Smooth muscle cell (in vitro differentiated cells): ENCODE results near the gene ATG2B. TPM values are rescaled to one million over a fixed set of nuclear protein-coding genes. Genes with fewer than 3 reads are reported as not detected.

ENCODE experiments used
- DNase-seq: peaks from one replicate; lab custom pipeline; 2025; ENCODE audit not compliant: unreplicated experiment; lab: John Stamatoyannopoulos, UW
- H2AFZ ChIP-seq: fragments of 200-600 bp; sonication (generic); 2 replicates; pipeline ENCODE4 v1.6.0; 2016; ENCODE audit warnings: antibody characterized with exemption, low read depth, mild to moderate bottlenecking
- H3F3A ChIP-seq: fragments of 200-600 bp; sonication (generic); 2 replicates; pipeline ENCODE4 v1.6.0; 2017; ENCODE audit warnings: antibody characterized with exemption, low read depth
- H3K27ac ChIP-seq: fragments of 200-600 bp; sonication (generic); 2 replicates; pipeline ENCODE4 v1.5.1; 2016; ENCODE audit warnings: low read depth, mild to moderate bottlenecking
- H3K27me3 ChIP-seq: fragments of 200-600 bp; sonication (generic); 2 replicates; pipeline ENCODE4 v1.6.1; 2016; ENCODE audit warnings: low read depth, mild to moderate bottlenecking
- H3K36me3 ChIP-seq: fragments of 200-600 bp; sonication (generic); 2 replicates; pipeline ENCODE4 v1.5.1; 2016; ENCODE audit warnings: low read depth
- H3K4me1 ChIP-seq: fragments of 200-600 bp; sonication (generic); 2 replicates; pipeline ENCODE4 v1.5.1; 2016; ENCODE audit warnings: low read depth
- H3K4me2 ChIP-seq: fragments of 200-600 bp; sonication (generic); 2 replicates; pipeline ENCODE4 v1.6.0; 2016; ENCODE audit warnings: mild to moderate bottlenecking
- H3K4me3 ChIP-seq: fragments of 200-600 bp; sonication (generic); 2 replicates; pipeline ENCODE4 v1.5.1; 2016; ENCODE audit warnings: mild to moderate bottlenecking
- H3K79me2 ChIP-seq: fragments of 200-600 bp; sonication (generic); 2 replicates; pipeline ENCODE4 v1.6.0; 2016; ENCODE audit warnings: low read depth, mild to moderate bottlenecking
- H3K9ac ChIP-seq: fragments of 200-600 bp; sonication (generic); 2 replicates; pipeline ENCODE4 v1.6.0; 2016; ENCODE audit warnings: low read depth
- H3K9me3 ChIP-seq: fragments of 200-600 bp; sonication (generic); replicated peaks from 2 replicates; pipeline ENCODE4 v1.5.1; 2016; ENCODE audit warnings: low read depth
- H4K20me1 ChIP-seq: fragments of 200-600 bp; sonication (generic); 2 replicates; pipeline ENCODE4 v1.6.0; 2016; ENCODE audit warnings: low read depth
- WGBS: methylation state at CpG from one replicate; pipeline ENCODE4 v1.1.7; 2016; ENCODE audit warnings: low lambda C conversion rate; 5-methylcytosine and 5-hydroxymethylcytosine counted together
- polyA plus RNA-seq: library from polyadenylated mRNA; unstranded; fragments of >200 nt; fragmentation: Nextera tagmentation; extraction: Ambion mirVana; gene quantifications from 2 replicates; pipeline ENCODE4 v1.2.1, GENCODE V29; 2016
- total RNA-seq: library from RNA; depleted of rRNA; stranded (reverse); fragments of >200 nt; gene quantifications from 2 replicates; pipeline ENCODE4 v1.2.3, GENCODE V29; 2014
- TF ChIP-seq, protein P1 (sequence below): fragments of 200-600 bp; sonication (generic); IDR thresholded peaks from 2 replicates; pipeline ENCODE4 v1.5.1; 2017; ENCODE audit warnings: borderline replicate concordance, mild to moderate bottlenecking, antibody characterized with exemption; ENCODE audit not compliant: insufficient read depth, poor library complexity, severe bottlenecking

The ATG2B gene
- total and polyA plus RNA-seq, 2 experiments from 2014 or later = 1.9 to 21.5 TPM

DNA sequence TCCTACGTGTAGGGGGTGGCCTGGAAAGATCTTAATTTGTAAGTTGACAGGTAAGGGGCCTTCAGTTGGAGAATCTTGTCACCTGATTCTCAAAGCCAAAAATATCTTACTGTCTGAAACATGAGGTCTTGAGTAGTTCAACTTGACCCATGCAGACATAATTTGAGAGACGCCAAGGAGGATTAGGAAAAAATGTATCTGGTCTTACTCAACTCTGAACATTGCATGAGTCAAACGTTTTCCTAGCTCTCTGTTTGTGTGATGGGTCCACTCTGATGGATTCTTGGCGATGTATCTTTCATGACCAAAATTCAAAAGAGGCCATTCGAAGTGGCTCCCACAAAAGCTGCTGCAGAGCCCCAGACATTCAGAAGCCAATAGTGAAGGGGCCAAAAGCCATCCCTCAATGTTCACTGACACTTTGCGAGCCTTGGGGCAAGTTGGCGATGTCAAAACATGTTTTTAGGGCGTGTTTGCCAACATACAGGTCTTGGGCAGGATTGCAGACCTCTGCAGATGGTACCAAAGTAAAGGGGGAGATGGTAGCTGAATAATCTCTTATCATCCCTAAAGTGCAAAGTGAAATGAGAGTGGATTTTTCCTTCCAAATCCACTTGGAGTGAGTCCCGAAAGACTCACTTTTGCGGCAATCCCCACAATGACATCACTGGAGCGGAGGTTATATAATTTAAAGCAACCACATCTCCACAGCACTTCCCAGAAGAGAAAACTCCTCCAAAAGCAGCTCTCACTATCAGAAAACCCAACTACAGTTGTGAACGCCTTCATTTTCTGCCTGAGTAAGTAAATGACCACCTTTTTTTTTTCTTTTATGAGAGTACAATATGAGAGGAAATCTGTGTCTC is 107.4 kb downstream of the ATG2B start, which contains the start of gene BDKRB1:
Gene BDKRB1, plus strand, starts transcription at position 710 of the 866 bp plus-strand sequence. CDS start 7,473 bp downstream, outside the sequence.
- TF ChIP-seq, protein P1, sequence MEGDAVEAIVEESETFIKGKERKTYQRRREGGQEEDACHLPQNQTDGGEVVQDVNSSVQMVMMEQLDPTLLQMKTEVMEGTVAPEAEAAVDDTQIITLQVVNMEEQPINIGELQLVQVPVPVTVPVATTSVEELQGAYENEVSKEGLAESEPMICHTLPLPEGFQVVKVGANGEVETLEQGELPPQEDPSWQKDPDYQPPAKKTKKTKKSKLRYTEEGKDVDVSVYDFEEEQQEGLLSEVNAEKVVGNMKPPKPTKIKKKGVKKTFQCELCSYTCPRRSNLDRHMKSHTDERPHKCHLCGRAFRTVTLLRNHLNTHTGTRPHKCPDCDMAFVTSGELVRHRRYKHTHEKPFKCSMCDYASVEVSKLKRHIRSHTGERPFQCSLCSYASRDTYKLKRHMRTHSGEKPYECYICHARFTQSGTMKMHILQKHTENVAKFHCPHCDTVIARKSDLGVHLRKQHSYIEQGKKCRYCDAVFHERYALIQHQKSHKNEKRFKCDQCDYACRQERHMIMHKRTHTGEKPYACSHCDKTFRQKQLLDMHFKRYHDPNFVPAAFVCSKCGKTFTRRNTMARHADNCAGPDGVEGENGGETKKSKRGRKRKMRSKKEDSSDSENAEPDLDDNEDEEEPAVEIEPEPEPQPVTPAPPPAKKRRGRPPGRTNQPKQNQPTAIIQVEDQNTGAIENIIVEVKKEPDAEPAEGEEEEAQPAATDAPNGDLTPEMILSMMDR = no peak
- Histone ChIP-seq H3K9me3 (no peaks in the 10 kb centered on the region), H3K4me2 (peak within 1 kb of the TSS; percentile 84), H3K9ac (peak within 1 kb of the TSS; percentile 88), H3K4me1 (peaks cover 23% of the 10 kb centered on the region), H3K27ac (peak within 1 kb of the TSS; percentile 98), H3F3A (peaks cover 31% of the 10 kb centered on the region), H3K27me3 (no peaks in the 10 kb centered on the region), H2AFZ (no peak within 1 kb of the TSS), H3K4me3 (peak within 1 kb of the TSS; percentile 41), H3K79me2 (peaks cover 22% of the 10 kb centered on the region), H3K36me3 (no peaks in the 10 kb centered on the region), H4K20me1 (no peaks in the 10 kb centered on the region)
- no peak for DNase-seq
- WGBS = 26% methylated on average over 12 of the region's 12 CpGs

DNA sequence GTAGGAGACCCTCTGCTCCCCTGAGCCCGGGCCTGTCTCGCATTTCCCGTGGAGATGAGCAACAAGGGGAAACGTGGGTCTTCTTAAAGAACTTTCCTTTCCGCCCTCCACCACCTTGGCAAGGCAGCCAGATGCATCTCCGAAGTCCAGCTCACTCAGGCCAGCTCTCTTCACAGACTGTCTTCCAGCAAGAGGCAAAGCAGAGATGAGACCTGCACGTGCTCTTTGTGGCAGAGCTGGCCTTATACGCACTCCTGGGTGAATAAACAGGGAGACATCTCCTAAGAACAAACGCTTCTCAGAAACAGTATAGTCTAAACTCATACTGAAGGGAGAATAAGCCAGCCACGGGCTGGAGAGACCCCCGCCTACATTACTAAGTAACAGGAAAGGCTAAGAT is 108.5 kb downstream of the ATG2B start:
- peaks cover 28% of the 10 kb centered on the region for H3F3A ChIP-seq
- 70% methylated on average over 11 of the region's 11 CpGs for WGBS
- no peak overlapping the region for H3K4me3 ChIP-seq
- no peak for DNase-seq
- no peaks in the 10 kb centered on the region for H3K36me3 ChIP-seq
- no peaks in the 10 kb centered on the region for H4K20me1 ChIP-seq
- peak overlapping the region; percentile 98 for H3K27ac ChIP-seq
- peaks cover 22% of the 10 kb centered on the region for H3K79me2 ChIP-seq
- peak overlapping the region; percentile 68 for H3K4me2 ChIP-seq
- no peaks in the 10 kb centered on the region for H3K9me3 ChIP-seq
- peak overlapping the region; percentile 67 for H3K9ac ChIP-seq
- H3K4me1 ChIP-seq = peaks cover 21% of the 10 kb centered on the region
- TF ChIP-seq, protein P1 = no peak
- H2AFZ ChIP-seq = no peak overlapping the region
- no peaks in the 10 kb centered on the region for H3K27me3 ChIP-seq

DNA sequence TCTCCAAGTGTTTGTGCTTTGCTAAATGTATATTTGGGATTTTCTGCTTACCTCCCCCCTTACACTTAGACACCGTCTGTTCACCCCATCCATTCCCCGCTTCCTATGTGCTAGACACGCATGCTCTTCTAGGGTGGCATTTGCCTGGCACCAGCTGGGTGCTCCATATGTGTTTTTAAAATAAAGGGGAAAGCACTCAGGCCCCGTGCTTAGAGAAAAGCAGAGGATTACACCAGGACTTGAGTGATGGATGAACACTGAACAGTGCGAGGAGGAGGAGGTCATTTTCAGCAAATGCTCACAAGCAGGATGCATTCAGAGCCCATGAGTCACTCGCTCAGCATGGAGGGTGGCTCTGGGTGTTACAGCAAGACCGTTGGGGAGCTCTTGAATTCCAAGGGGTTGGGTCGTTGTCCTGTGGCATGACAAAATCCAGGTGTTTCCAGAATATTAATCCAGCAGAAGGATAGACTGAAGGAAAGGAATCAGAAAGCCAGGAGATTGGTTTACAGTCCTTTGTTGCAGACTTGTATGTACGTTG is 110.1 kb downstream of the ATG2B start:
- no peaks in the 10 kb centered on the region for H3K27me3 ChIP-seq
- peak overlapping the region; percentile 77 for H3K4me2 ChIP-seq
- no peak overlapping the region for H2AFZ ChIP-seq
- 30% methylated on average over 9 of the region's 9 CpGs for WGBS
- peak overlapping the region; percentile 98 for H3K27ac ChIP-seq
- DNase-seq = no peak
- no peak overlapping the region for H3K4me3 ChIP-seq
- peaks cover 5% of the 10 kb centered on the region for H3K79me2 ChIP-seq
- H3K4me1 ChIP-seq = peaks cover 25% of the 10 kb centered on the region
- no peaks in the 10 kb centered on the region for H3K9me3 ChIP-seq
- TF ChIP-seq, protein P1 = no peak
- H3F3A ChIP-seq = peaks cover 34% of the 10 kb centered on the region
- H4K20me1 ChIP-seq = no peaks in the 10 kb centered on the region
- peak overlapping the region; percentile 6 for H3K9ac ChIP-seq
- H3K36me3 ChIP-seq = no peaks in the 10 kb centered on the region
